OCI-LY7 (cell line): Measurements from ENCODE around the gene ABCC1. TPM values are rescaled to one million over a fixed set of nuclear protein-coding genes. Genes with fewer than 3 reads are reported as not detected.
A peak's percentile ranks its signal among the peaks of the same experiment; 100 is the strongest.

Experiments used
- BruUV-seq: library from RNA; stranded (reverse); fragments of 400-500 nt; replicated peaks from 2 replicates; lab custom pipeline; 2021; lab: Mats Ljungman, UMichigan
- CTCF ChIA-PET: fragments of 300-600 bp; sonication (Branson Sonifier 250); formaldehyde crosslinking; loops from one replicate; lab custom pipeline; 2022; ENCODE audit warnings: antibody characterized with exemption; ENCODE audit not compliant: unreplicated experiment; lab: Charles Lee
- POLR2A ChIA-PET: fragments of 300-600 bp; sonication (Branson Sonifier 250); formaldehyde crosslinking; loops from one replicate; lab custom pipeline; 2022; ENCODE audit warnings: antibody characterized with exemption; lab: Charles Lee
- DNase-seq: peaks from one replicate; pipeline ENCODE4 v3.0.0-alpha.2; 2015; ENCODE audit warnings: low spot score
- H2AFZ ChIP-seq: fragments of 200-600 bp; sonication (generic), shearing (Covaris generic); 2 replicates; pipeline ENCODE4 v1.6.1; 2014; ENCODE audit warnings: mild to moderate bottlenecking, antibody characterized with exemption, low read length, moderate library complexity
- H3K27ac ChIP-seq: fragments of 200-600 bp; sonication (generic); 2 replicates; pipeline ENCODE4 v1.5.1; 2014; ENCODE audit warnings: mixed run types, low read depth, mild to moderate bottlenecking, moderate library complexity, low read length, inconsistent platforms; ENCODE audit not compliant: poor library complexity, severe bottlenecking
- H3K36me3 ChIP-seq: fragments of 200-600 bp; sonication (generic); 2 replicates; pipeline ENCODE4 v1.6.1; 2014; ENCODE audit warnings: mild to moderate bottlenecking, antibody characterized with exemption, low read length, moderate library complexity, mixed read lengths; ENCODE audit not compliant: insufficient read depth
- H3K4me1 ChIP-seq: fragments of 200-600 bp; sonication (generic); 2 replicates; pipeline ENCODE4 v1.5.1; 2014; ENCODE audit warnings: mild to moderate bottlenecking, low read length; ENCODE audit not compliant: insufficient read depth, poor library complexity, severe bottlenecking
- H3K4me2 ChIP-seq: fragments of 200-600 bp; sonication (generic); 2 replicates; pipeline ENCODE4 v1.6.1; 2014; ENCODE audit warnings: mild to moderate bottlenecking, low read length
- H3K4me3 ChIP-seq: fragments of 200-600 bp; sonication (generic); 2 replicates; pipeline ENCODE4 v1.5.1; 2014; ENCODE audit warnings: mild to moderate bottlenecking, low read depth, low read length; ENCODE audit not compliant: poor library complexity, severe bottlenecking
- H3K79me2 ChIP-seq: fragments of 200-600 bp; sonication (generic); 2 replicates; pipeline ENCODE4 v1.6.1; 2016; ENCODE audit warnings: low read depth, mild to moderate bottlenecking, low read length, moderate library complexity, mixed read lengths; ENCODE audit not compliant: insufficient read depth
- H3K9me2 ChIP-seq: fragments of 200-600 bp; sonication (generic); 2 replicates; pipeline ENCODE4 v1.6.1; 2016; ENCODE audit warnings: mild to moderate bottlenecking, low read length, mixed read lengths; ENCODE audit not compliant: insufficient read depth
- H3K9me3 ChIP-seq: fragments of 200-600 bp; sonication (generic); 2 replicates; pipeline ENCODE4 v1.6.1; 2014; ENCODE audit warnings: mild to moderate bottlenecking, mixed run types, low read length, mixed read lengths
- H4K20me1 ChIP-seq: fragments of 200-600 bp; sonication (generic); 2 replicates; pipeline ENCODE4 v1.6.1; 2014; ENCODE audit warnings: mild to moderate bottlenecking, antibody characterized with exemption, low read length, moderate library complexity, mixed read lengths; ENCODE audit not compliant: insufficient read depth
- EZH2phosphoT487 ChIP-seq: fragments of 200-600 bp; sonication (generic); IDR thresholded peaks from 2 replicates; pipeline ENCODE4 v1.6.1; 2018; ENCODE audit warnings: low read depth, borderline replicate concordance, mild to moderate bottlenecking, mixed run types, antibody characterized with exemption, low read length, moderate library complexity, mixed read lengths
- intact Hi-C: fragments of 100-400 bp; cut with micrococcal nuclease; formaldehyde crosslinking; loops from one replicate; pipeline ENCODE4 v1.10.0; 2022; ENCODE audit not compliant: unreplicated experiment
- total RNA-seq, 2 experiments: library from RNA; depleted of rRNA in 1 of 2; stranded (reverse); fragments of >200 nt in 1 of 2; shearing (Covaris generic) in 1 of 2; gene quantifications; 2 replicates each; pipeline ENCODE4 v1.2.3, GENCODE V29; 2014 to 2022
- TF ChIP-seq, protein P1 (sequence below): fragments of 200-600 bp; sonication (generic); conservative IDR thresholded peaks from 2 replicates; pipeline ENCODE4 v1.5.1; 2014; ENCODE audit warnings: mild to moderate bottlenecking, antibody characterized with exemption, low read length, moderate library complexity, mixed read lengths

Gene ABCC1
- total RNA-seq, 2 experiments from 2014 or later: 39.9 to 71.8 TPM

GRCh38 chr16:16081141-16081540, 131.7 kb downstream of the ABCC1 start:
- H3K27ac ChIP-seq: no peak overlapping the region
- no peaks in the 10 kb centered on the region for H3K79me2 ChIP-seq
- peaks cover 98% of the 10 kb centered on the region for H3K36me3 ChIP-seq
- no TSS peak for BruUV-seq
- intact Hi-C loops: no loop called here
- no peaks in the 10 kb centered on the region for H4K20me1 ChIP-seq
- no peak overlapping the region for H3K4me3 ChIP-seq
- H2AFZ ChIP-seq: no peak overlapping the region
- ChIA-PET CTCF (no interaction called here), POLR2A (interaction anchor here (0.6 kb wide), 1 partner anchor 193 kb away, joined by 3 read pairs; the partner anchor contains the start of gene CEP20)
- no peak for TF ChIP-seq EZH2phosphoT487
- TF ChIP-seq, protein P1, sequence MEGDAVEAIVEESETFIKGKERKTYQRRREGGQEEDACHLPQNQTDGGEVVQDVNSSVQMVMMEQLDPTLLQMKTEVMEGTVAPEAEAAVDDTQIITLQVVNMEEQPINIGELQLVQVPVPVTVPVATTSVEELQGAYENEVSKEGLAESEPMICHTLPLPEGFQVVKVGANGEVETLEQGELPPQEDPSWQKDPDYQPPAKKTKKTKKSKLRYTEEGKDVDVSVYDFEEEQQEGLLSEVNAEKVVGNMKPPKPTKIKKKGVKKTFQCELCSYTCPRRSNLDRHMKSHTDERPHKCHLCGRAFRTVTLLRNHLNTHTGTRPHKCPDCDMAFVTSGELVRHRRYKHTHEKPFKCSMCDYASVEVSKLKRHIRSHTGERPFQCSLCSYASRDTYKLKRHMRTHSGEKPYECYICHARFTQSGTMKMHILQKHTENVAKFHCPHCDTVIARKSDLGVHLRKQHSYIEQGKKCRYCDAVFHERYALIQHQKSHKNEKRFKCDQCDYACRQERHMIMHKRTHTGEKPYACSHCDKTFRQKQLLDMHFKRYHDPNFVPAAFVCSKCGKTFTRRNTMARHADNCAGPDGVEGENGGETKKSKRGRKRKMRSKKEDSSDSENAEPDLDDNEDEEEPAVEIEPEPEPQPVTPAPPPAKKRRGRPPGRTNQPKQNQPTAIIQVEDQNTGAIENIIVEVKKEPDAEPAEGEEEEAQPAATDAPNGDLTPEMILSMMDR: no peak
- H3K9me2 ChIP-seq: no peaks in the 10 kb centered on the region
- no peak overlapping the region for H3K4me2 ChIP-seq
- no peak for DNase-seq
- H3K4me1 ChIP-seq: no peaks in the 10 kb centered on the region
- peaks cover 13% of the 10 kb centered on the region; the same call in 1 of the 2 replicates for H3K9me3 ChIP-seq

DNA sequence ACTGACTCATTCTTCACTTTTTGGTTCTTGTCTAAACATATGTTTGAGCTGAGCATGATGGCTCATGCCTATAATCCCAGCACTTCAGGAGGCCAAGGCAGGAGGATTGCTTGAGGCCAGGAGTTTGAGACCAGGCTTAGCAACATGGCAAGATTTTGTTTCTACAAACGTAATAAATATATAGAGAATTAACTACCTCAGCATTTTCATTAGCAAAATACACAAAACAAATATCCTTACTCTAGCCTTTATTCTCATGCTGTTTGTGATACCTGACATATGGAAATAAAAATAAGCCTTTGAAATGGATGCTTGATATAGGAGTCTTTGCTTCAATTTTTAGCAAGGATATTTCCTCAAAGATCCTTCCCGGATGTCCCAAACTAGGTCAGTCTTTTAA, 132.8 kb downstream of the ABCC1 start:
- no TSS peak for BruUV-seq
- intact Hi-C loops: no loop called here
- Histone ChIP-seq H3K9me2 (no peaks in the 10 kb centered on the region), H3K27ac (no peak overlapping the region), H3K4me2 (no peak overlapping the region), H3K79me2 (no peaks in the 10 kb centered on the region), H3K4me3 (no peak overlapping the region), H3K36me3 (peaks cover 98% of the 10 kb centered on the region), H3K4me1 (no peaks in the 10 kb centered on the region), H3K9me3 (peaks cover 13% of the 10 kb centered on the region; the same call in 1 of the 2 replicates), H4K20me1 (no peaks in the 10 kb centered on the region), H2AFZ (no peak overlapping the region)
- ChIA-PET POLR2A (no interaction called here), CTCF (no interaction called here)
- DNase-seq: no peak
- TF ChIP-seq, protein P1: no peak
- no peak for TF ChIP-seq EZH2phosphoT487

DNA sequence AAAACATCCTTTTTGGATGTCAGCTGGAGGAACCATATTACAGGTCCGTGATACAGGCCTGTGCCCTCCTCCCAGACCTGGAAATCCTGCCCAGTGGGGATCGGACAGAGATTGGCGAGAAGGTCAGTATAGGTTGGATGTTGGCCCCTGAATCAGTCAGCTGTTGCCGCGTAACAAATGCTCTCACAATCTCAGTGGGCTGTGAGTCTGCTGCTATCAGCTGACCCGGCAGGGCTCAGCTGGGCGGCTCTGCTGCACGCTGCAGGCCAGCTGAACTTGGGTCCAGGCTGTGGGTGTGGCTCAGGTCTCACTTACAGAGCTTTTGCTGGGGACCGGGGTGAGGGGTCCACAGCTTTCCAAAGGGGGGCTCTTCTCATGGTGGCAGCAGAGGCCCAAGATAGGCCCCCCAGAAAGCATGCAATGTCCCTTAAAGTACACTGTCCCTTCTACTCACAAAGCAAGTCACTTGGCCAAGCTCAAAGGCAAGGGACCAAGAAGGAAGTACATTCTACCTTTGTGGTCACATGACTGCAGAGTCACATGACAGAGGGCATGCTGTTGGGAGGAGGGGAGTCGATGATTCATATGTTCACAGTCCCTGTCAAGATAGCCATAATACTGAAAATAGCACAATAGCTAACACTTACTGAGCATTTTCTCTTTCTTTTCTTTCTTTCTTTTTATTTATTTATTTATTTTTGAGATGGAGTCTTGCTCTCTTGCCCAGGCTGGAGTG, 134.2 kb downstream of the ABCC1 start:
- intact Hi-C loops: no loop called here
- BruUV-seq: no TSS peak

More for the DNA sequence above, 134.2 kb downstream of the ABCC1 start:
- Histone ChIP-seq H3K4me1 (no peaks in the 10 kb centered on the region), H2AFZ (no peak overlapping the region), H3K4me3 (no peak overlapping the region), H3K36me3 (peaks cover 99% of the 10 kb centered on the region), H3K9me2 (no peaks in the 10 kb centered on the region), H3K9me3 (peaks cover 13% of the 10 kb centered on the region; the same call in 1 of the 2 replicates), H3K79me2 (no peaks in the 10 kb centered on the region), H4K20me1 (no peaks in the 10 kb centered on the region), H3K27ac (no peak overlapping the region), H3K4me2 (no peak overlapping the region)
- TF ChIP-seq, protein P1: no peak
- TF ChIP-seq EZH2phosphoT487: no peak
- peak; percentile 44 for DNase-seq
- CTCF ChIA-PET: no interaction called here
- POLR2A ChIA-PET: no interaction called here
